GF-D8 (cell line): ENCODE data around the gene NCK1.

Source experiments
- DNase-seq: peaks from one replicate; lab custom pipeline; 2025; lab: John Stamatoyannopoulos, UW

NCK1 gene

GRCh38 chr3:136988651-136989050, 126.6 kb downstream of the NCK1 start:
- no peak for DNase-seq

- DNase-seq = no peak
These were observed 127.9 kb downstream of the NCK1 start for GRCh38 chr3:136989781-136990524.

GRCh38 chr3:136990826-136991225, 128.8 kb downstream of the NCK1 start:
- DNase-seq = no peak

- DNase-seq = no peak
These were observed 130.1 kb downstream of the NCK1 start for GRCh38 chr3:136992115-136992514.

GRCh38 chr3:136994772-136995516, 132.9 kb downstream of the NCK1 start:
- no peak for DNase-seq

GRCh38 chr3:136995652-136996051, 133.6 kb downstream of the NCK1 start:
- no peak for DNase-seq
